Breast epithelium (tissue), 3 donors: ENCODE results near the gene CADM2.

Experiments used
- CTCF ChIP-seq, 3 donors: fragments of 450-650 bp; IDR thresholded peaks; one replicate each; pipeline ENCODE4 v1.5.1; 2016 to 2017; ENCODE audit warnings: antibody characterized with exemption in 3 of 3, mild to moderate bottlenecking in 3 of 3, moderate library complexity in 3 of 3
- POLR2A ChIP-seq: fragments of 450-650 bp; IDR thresholded peaks from one replicate; pipeline ENCODE4 v1.6.1; 2016; ENCODE audit warnings: antibody characterized with exemption, mild to moderate bottlenecking, moderate library complexity
- POLR2AphosphoS5 ChIP-seq, 3 donors: sonication (generic); formaldehyde crosslinking; IDR thresholded peaks; one replicate each; pipeline ENCODE4 v1.6.1; 2017; ENCODE audit warnings: antibody characterized with exemption in 3 of 3

- TF ChIP-seq CTCF (IDR thresholded peaks at IDR 0.05) (no peak), POLR2AphosphoS5 (IDR thresholded peaks at IDR 0.05) (no peak), POLR2A (no peak)
These were observed 751.7 kb downstream of the CADM2 start for GRCh38 chr3:85710490-85710889.
